Endothelial cell of umbilical vein (primary cell): ENCODE measurements around the gene MAML2. TPM values are rescaled to one million over a fixed set of nuclear protein-coding genes. Genes with fewer than 3 reads are reported as not detected.

ENCODE experiments used
- BruUV-seq: library from RNA; stranded (reverse); fragments of 400-500 nt; replicated peaks from 2 replicates; lab custom pipeline; 2021; lab: Mats Ljungman, UMichigan
- CTCF ChIA-PET: fragments of 300-600, 350-600 bp; sonication (Branson Sonifier 250); formaldehyde crosslinking; loops from one replicate; lab custom pipeline; 2021; ENCODE audit warnings: antibody characterized with exemption, inconsistent platforms; lab: Charles Lee
- POLR2A ChIA-PET: fragments of 300-600, 350-600 bp; sonication (Branson Sonifier 250); formaldehyde crosslinking; loops from one replicate; lab custom pipeline; 2021; ENCODE audit warnings: antibody characterized with exemption, inconsistent platforms; lab: Charles Lee
- DNase-seq: peaks from one replicate; pipeline ENCODE4 v3.0.0-alpha.2; 2011; ENCODE audit warnings: low read depth, low spot score
- FAIRE-seq: peaks from 2 replicates; lab custom pipeline; 2011; peaks lifted over from hg19 to GRCh38; lab: Jason Lieb, UNC
- H2AFZ ChIP-seq: 2 replicates; pipeline ENCODE4 v1.6.0; 2012; ENCODE audit warnings: low read depth, low read length, control low read depth, inconsistent platforms
- H3K27ac ChIP-seq: 2 replicates; pipeline ENCODE4 v1.5.1; 2011; ENCODE audit warnings: low read depth, mild to moderate bottlenecking, control low read depth, low read length, moderate library complexity; ENCODE audit not compliant: insufficient read depth
- H3K27me3 ChIP-seq, 2 experiments: 2 replicates each; pipeline versions ENCODE4 v1.6.0 to v1.6.1; 2011; ENCODE audit warnings: low read length in 2 of 2, mixed read lengths in 1 of 2; ENCODE audit not compliant: control insufficient read depth in 2 of 2, insufficient read depth in 2 of 2
- H3K36me3 ChIP-seq, 2 experiments: 2 replicates in 1 of 2; 3 replicates in 1 of 2; pipeline ENCODE4 v1.5.1; 2011; ENCODE audit warnings: low read length in 2 of 2, mild to moderate bottlenecking in 1 of 2, moderate library complexity in 1 of 2; ENCODE audit not compliant: control insufficient read depth in 2 of 2, insufficient read depth in 2 of 2; ENCODE audit errors: extremely low read depth in 1 of 2
- H3K4me1 ChIP-seq: 3 replicates; pipeline ENCODE4 v1.5.1; 2011; ENCODE audit warnings: mild to moderate bottlenecking, low read length; ENCODE audit not compliant: control insufficient read depth, insufficient read depth; ENCODE audit errors: extremely low read depth
- H3K4me2 ChIP-seq: 2 replicates; pipeline ENCODE4 v1.6.1; 2011; ENCODE audit warnings: low read length, control low read depth, mixed read lengths; ENCODE audit not compliant: insufficient read depth
- H3K4me3 ChIP-seq, 3 experiments: fragments of 200-600 bp in 1 of 3; sonication (generic), shearing (Covaris generic) in 1 of 3; replicated peaks in 1 of 3; 2 replicates each; pipeline ENCODE4 v1.5.1; 2011 to 2016; ENCODE audit warnings: control low read depth in 3 of 3, low read length in 3 of 3, mild to moderate bottlenecking in 2 of 3, inconsistent platforms in 1 of 3, low read depth in 1 of 3, moderate library complexity in 1 of 3; ENCODE audit not compliant: insufficient read depth in 1 of 3
- H3K79me2 ChIP-seq: 2 replicates; pipeline ENCODE4 v1.6.0; 2012; ENCODE audit warnings: low read length, inconsistent platforms; ENCODE audit not compliant: control insufficient read depth, insufficient read depth
- H3K9ac ChIP-seq: replicated peaks from 2 replicates; pipeline ENCODE3; 2011; ENCODE audit warnings: low read length, control low read depth; ENCODE audit not compliant: insufficient read depth; ENCODE audit errors: extremely low read depth
- H3K9me1 ChIP-seq: replicated peaks from 3 replicates; pipeline ENCODE4 v1.6.0; 2011; ENCODE audit warnings: mild to moderate bottlenecking, low read length; ENCODE audit not compliant: control insufficient read depth, insufficient read depth; ENCODE audit errors: extremely low read depth
- H3K9me3 ChIP-seq: replicated peaks from 2 replicates; pipeline ENCODE4 v1.5.1; 2012; ENCODE audit warnings: low read length, inconsistent platforms; ENCODE audit not compliant: control insufficient read depth, insufficient read depth
- H4K20me1 ChIP-seq: replicated peaks from 2 replicates; pipeline ENCODE3; 2011; ENCODE audit warnings: mild to moderate bottlenecking, low read length; ENCODE audit not compliant: control insufficient read depth, insufficient read depth; ENCODE audit errors: extremely low read depth
- CTCF ChIP-seq, 2 donors: IDR thresholded peaks; 1 replicate in 1 of 2; 2 replicates in 1 of 2; pipeline ENCODE4 v1.5.1; 2011; ENCODE audit warnings: low read length in 2 of 2, mild to moderate bottlenecking in 2 of 2, moderate library complexity in 2 of 2, control low read depth in 1 of 2, inconsistent platforms in 1 of 2, low read depth in 1 of 2; ENCODE audit not compliant: insufficient read depth in 1 of 2; ENCODE audit errors: extremely low read depth in 1 of 2
- EZH2 ChIP-seq: IDR thresholded peaks from 2 replicates; pipeline ENCODE4 v1.6.1; 2012; ENCODE audit warnings: borderline replicate concordance, low read depth, mild to moderate bottlenecking, moderate library complexity, low read length, inconsistent platforms; ENCODE audit not compliant: severe bottlenecking
- FOS ChIP-seq: IDR thresholded peaks from 2 replicates; pipeline ENCODE4 v1.6.1; 2011; ENCODE audit warnings: mild to moderate bottlenecking, low read length, moderate library complexity, borderline replicate concordance; ENCODE audit not compliant: insufficient read depth
- GATA2 ChIP-seq: IDR thresholded peaks from 2 replicates; pipeline ENCODE4 v1.7.0; 2011; ENCODE audit warnings: low read depth, mild to moderate bottlenecking, moderate library complexity, mixed read lengths, low read length; ENCODE audit not compliant: insufficient read length, insufficient read depth
- JUN ChIP-seq: IDR thresholded peaks from 2 replicates; pipeline ENCODE4 v1.6.1; 2011; ENCODE audit warnings: borderline replicate concordance, low read depth; ENCODE audit not compliant: insufficient read length, insufficient read depth
- MYC ChIP-seq: IDR thresholded peaks from one replicate; pipeline ENCODE4 v1.6.1; 2011; ENCODE audit warnings: mild to moderate bottlenecking, low read depth, low read length
- POLR2A ChIP-seq: IDR thresholded peaks from 2 replicates; pipeline ENCODE4 v1.6.1; 2012; ENCODE audit warnings: low read depth, mild to moderate bottlenecking, control low read depth, low read length
- POLR2AphosphoS5 ChIP-seq: IDR thresholded peaks from 2 replicates; pipeline ENCODE4 v1.6.1; 2012; ENCODE audit warnings: low read depth, mild to moderate bottlenecking, control low read depth, low read length, moderate library complexity; ENCODE audit not compliant: insufficient read depth
- dilution Hi-C: fragments of 300-500 bp; cut with MboI; formaldehyde crosslinking; loops from one replicate; pipeline ENCODE4 v1.15.0; 2019; ENCODE audit warnings: low sequenced_read_pairs; ENCODE audit not compliant: extremely low pct_ligation_motif_present
- intact Hi-C: fragments of 100-400 bp; cut with micrococcal nuclease; formaldehyde crosslinking; loops from one replicate; pipeline ENCODE4 v1.10.0; 2022
- polyA plus RNA-seq, 4 experiments: library from polyadenylated mRNA; depleted of rRNA in 3 of 4; stranded (reverse) in 3 of 4; unstranded in 1 of 4; fragments of >200 nt; gene quantifications; 2 replicates each; pipeline versions ENCODE4 v1.2.1 to v1.2.3, GENCODE V29; 2011 to 2012; ENCODE audit warnings: missing spikeins in 1 of 4
- total RNA-seq: library from RNA; stranded (reverse); gene quantifications from 2 replicates; pipeline ENCODE4 v1.2.3, GENCODE V29; 2021
- TF ChIP-seq, protein P1 (sequence below): IDR thresholded peaks from 2 replicates; pipeline ENCODE4 v1.6.1; 2011; ENCODE audit not compliant: insufficient read depth, insufficient read length

MAML2 gene
- total and polyA plus RNA-seq, 2 donors (not counting 3 experiments of a cell fraction or from before 2014, with no cell fraction given) = 12.4 to 16.8 TPM

DNA sequence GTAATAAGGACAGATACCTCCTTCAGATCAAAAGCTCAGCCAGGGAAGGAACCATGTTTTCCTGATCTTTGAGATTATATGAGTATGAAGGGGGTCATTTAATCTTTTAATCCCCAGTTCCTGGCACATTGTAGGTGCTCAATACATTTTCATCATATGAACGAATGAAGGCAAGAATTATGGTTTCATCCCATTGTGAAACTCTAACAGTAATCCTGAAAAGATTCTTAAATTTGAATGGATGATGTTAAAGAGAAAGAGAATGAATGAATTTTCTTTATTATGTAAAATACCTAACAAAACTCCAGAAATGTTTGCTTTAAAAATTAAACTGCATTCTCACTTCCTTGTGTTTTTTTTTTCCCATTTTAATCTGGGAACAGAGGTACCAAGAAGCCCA is 256.9 kb downstream of the MAML2 start:
- H3K9me3 ChIP-seq = no peaks in the 10 kb centered on the region
- dilution Hi-C loops (no loop called here), intact Hi-C loops (no loop called here)
- H3K9me1 ChIP-seq = no peaks in the 10 kb centered on the region
- no peak for TF ChIP-seq MYC
- TF ChIP-seq EZH2 = no peak
- no peak for TF ChIP-seq GATA2
- no peak for TF ChIP-seq POLR2AphosphoS5
- TF ChIP-seq POLR2A = no peak
- TF ChIP-seq, protein P1, sequence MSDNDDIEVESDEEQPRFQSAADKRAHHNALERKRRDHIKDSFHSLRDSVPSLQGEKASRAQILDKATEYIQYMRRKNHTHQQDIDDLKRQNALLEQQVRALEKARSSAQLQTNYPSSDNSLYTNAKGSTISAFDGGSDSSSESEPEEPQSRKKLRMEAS = no peak
- TF ChIP-seq JUN = no peak
- TF ChIP-seq CTCF (IDR thresholded peaks at IDR 0.05; ENCODE audit: extremely low read depth in 1 of 2, insufficient read depth in 1 of 2, low read depth in 1 of 2, low read length in 2 of 2) = no peak
- no peak for TF ChIP-seq FOS
- no peaks in the 10 kb centered on the region for H3K79me2 ChIP-seq
- H3K4me2 ChIP-seq = no peak overlapping the region
- no peak for DNase-seq
- CTCF ChIA-PET = interaction anchor here (0.8 to 2.0 kb wide), 5 partner anchors 11 to 257 kb away, joined by 3 to 7 read pairs (median 4); partner anchors contain the start of gene MAML2
- no peak overlapping the region for H3K4me3 ChIP-seq
- POLR2A ChIA-PET = no interaction called here
- H4K20me1 ChIP-seq = no peaks in the 10 kb centered on the region
- BruUV-seq = no TSS peak
- peaks cover 12% of the 10 kb centered on the region for H3K4me1 ChIP-seq
- no peaks in the 10 kb centered on the region for H3K27me3 ChIP-seq
- H3K9ac ChIP-seq = no peak overlapping the region
- H2AFZ ChIP-seq = no peak overlapping the region
- H3K36me3 ChIP-seq = no peaks in the 10 kb centered on the region
- H3K27ac ChIP-seq = no peak overlapping the region
- no peak for FAIRE-seq
